Kidney glomerular epithelial cell (primary cell): ENCODE data around the gene KRTAP4-16.
"Not testable (repeated sequence)": the region's sequence is repeated elsewhere in the genome, so short reads cannot be mapped to it uniquely, and the experiment has no call there.

Experiments
- DNase-seq: peaks from one replicate; lab custom pipeline; 2025; lab: John Stamatoyannopoulos, UW

The KRTAP4-16 gene

DNA sequence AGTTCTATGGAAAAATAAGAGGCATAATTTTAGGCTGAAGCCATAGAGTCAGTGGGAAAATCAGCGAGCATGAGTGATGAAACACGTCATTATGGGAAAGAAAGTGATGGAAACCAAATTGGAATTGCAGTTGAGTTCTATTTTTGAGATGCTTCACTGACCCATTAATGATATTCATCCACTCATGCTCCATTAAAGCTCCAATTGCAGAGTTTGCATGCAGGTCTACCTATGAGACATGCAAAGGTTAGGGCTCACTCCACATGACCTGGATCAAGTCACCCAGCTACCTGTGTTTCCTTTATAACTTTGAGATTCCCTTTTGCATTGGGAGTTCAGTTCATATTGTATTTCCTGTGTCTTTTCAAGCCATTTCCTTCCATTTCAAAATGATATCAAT, 28.3 kb downstream of the KRTAP4-16 start:
- no peak for DNase-seq

DNA sequence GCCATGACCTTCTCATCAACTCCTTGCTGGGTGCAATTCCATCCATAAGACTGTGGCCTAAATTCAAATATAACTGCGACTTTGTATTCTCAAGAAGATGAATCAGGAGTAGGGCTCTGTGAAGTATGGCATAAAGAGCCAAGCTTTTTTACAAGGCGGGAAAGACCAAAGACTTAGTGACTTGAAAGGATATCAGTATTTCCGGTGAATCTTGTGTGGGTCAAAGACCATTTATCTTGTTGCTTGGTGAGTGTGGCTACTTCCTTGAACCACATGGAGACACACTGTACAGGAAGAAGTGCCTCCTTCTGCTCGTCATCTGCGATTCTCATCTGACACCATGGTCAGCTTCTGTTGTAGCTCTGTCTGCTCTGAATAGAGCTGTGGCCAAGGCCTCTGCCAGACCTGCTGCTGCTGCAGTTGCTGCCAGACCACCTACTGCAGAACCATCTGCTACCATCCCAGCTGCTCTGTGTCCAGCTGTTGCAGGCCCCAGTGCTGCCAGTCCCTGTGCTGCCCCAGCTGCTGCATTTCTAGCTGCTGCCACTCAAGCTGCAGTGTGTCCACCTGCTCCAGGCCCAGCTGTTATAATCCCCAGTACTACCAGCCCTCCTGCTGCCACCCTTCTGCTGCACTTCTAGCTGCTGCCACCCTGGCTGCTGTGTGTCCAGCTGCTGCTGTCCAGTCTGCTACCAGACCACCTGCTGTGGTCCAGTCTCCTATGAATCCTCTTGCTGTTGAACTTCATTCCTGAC, 30.2 kb downstream of the KRTAP4-16 start:
- no peak for DNase-seq

DNA sequence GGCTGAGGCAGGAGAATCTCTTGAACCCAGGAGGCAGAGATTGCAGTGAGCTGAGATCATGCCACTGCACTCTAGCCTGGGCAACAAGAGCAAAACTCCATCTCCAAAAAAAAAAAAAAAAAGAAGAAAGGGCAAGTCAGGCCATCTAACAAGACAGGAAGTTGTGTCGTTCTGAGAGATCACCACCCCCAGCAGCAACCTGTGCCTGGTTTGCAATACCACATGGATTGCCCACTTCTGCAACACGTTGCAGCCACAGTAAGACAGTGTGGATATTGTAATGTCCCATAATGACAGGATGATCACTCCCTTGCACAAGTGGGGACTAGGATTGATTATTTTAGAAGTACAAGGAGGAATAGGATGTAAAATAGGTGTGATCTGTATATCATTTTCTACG, 33.0 kb downstream of the KRTAP4-16 start:
- DNase-seq: no peak

DNA sequence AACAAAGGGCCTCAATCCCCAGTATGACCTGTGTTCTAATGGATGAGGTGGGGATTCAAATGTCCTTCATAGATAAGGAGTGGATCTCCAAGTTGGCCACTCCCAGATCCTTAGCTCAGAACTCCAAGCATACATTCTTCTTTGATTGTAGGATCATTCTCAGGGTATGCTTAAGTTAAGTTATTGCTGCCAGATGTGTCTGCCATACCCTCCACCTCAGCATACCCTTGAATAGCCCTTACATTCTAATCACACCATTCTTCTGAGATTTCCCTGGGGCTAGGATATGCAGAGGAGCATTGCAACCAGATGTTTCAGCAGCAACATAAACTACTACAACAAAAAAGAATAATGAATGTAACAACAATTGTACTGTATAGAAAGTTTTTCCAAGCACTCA, 34.7 kb downstream of the KRTAP4-16 start:
- DNase-seq: no peak

DNA sequence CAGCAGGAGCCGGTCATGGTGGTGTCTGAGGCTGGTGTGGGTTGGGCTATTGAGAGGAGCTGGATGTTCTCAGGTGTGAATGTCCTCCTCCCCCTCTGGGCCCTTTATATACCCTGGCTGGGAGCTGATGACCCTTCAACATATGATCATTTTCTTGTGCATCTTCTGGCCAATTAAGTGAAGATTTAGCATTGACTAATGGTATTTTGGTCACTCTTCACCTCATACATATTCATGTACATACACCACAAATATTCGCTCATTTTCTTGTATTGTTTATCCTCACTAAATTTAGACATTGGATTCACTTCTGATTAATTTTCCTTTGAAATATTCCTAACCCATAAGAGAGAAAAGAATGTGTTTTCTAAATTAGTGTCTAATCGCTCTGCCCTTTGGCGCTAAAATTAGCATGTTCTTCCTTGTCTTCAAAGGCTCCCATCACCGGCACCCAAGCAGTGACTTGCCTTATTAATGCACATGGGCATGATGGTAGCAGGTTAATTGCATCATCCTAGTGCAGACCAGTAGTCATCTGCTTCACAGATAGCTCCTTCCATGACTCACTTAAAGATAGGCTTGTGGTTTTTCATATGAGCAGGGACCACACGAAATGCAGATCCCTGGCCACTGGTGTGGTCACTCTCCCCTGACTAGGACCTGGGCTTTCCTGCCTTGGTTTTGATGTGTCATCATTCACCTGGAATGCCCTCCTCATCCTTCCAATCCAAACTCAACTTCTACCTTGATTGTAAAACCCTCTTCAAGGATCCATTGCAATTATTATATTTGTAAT, 36.0 kb downstream of the KRTAP4-16 start, which contains the start of gene KRTAP2-4:
Gene KRTAP2-4, minus strand, starts transcription at position 51 of the 796 bp plus-strand sequence. Its CDS starts 34 bp downstream, at position 17.
- DNase-seq: peak; percentile 91

DNA sequence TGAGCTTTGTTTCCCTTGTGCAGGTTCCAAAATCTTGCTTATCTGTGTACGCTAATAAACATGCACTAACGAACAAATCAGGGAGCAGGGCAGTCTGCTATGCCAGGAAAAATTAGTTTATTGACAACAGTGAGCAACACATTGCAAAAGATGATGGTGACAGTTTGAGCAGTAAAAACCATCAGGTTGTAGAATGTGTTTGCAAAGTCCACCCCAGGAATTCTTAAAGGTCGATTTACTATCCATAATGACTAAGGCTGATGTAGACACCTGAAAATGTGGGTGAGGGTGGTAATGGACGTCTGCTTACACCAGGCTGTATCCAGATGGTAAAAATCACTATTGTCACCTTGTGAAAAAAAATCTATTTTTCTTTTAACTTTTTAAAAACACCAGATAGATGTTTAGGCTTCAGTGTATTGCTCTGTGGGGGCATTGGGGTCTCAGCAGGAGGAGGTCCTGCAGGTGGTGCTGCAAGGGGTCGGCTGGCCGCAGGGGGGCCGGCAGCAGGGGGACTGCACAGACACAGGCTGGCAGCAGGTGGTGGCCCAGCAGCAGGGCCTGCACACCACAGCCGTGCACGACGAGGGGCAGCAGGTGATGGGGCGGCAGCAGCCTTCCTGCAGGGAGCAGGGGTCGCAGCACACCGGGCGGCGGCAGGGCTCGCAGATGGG, 36.9 kb downstream of the KRTAP4-16 start:
- not testable (repeated sequence) for DNase-seq

DNA sequence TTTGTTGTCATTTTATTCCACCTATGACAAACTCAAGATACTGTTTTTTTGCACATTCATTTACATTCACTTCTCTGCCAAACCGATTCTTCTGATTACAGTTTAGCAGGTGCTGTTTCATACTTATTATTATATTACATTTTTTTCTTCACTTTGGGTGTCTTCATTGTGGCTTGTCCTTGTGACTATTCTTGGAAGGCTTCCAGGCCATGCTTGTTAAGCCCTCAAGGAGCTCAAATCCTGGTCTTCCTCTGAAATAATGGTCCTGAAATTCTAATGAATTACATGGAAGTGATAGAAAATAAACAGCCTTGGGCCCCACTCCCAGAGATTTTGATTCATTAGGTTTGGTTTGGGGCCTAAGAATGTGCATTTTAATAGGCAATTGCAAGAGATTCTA, 37.7 kb downstream of the KRTAP4-16 start:
- no peak for DNase-seq

DNA sequence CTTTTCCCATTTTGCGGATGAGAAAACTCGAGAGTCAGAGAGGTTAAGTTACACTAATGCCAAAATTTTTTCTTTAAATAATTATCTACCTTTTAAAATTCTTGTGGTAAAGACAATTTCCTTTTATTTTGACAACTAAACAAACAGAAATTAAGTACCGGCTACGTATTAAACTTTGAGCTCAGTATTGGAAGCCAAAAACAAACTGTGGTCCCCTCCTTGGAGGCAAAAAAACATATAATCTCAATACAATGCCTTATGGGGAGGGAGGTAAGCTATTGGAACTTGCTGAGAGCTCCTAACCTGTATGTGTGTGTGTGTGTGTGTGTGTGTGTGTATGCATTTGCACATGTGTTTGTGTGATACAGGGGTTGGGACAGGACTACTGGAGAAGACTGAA, 38.6 kb downstream of the KRTAP4-16 start:
- DNase-seq: no peak

DNA sequence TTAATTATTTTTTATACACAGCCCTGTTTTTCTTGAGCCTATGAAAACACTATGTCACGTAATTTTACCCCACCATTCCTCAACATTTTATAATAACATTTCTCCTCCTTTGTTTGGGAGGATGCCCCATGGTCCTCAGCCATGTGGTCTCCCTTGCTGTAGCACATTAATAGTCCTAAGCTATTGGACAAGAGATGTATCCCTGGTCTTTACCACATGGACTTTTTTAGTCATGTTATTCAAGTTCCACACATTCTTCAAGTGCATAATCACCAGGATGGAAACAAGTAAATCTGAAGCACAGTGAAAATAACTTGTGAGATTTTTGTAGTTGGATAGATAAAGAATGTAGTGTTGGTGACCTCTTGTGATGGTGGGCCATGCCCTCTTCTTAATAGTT, 40.0 kb downstream of the KRTAP4-16 start:
- DNase-seq: peak; percentile 93

DNA sequence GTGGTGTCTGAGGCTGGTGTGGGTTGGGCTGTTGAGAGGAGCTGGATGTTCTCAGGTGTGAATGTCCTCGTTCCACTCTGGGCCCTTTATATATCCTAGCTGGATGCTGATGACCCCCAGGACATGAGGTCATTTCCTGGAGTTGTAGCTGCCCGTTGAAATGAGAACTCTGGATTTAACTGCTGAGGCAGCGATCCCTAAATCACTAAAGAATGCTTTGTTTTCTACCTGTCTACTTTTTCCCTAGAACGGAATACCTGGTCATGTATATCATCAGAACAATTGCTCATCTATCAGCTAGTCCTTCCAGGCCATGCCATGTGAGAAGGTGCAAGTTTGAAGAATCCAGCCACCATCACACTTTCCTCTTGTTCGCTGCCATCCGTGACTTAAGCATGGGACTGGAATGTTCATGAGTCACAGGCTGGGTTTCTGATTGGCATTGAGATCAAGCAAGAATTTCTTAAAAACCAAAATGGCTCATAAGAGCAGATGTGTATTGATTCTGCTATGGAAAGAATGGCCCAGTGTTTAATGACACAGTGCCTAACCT, 41.9 kb downstream of the KRTAP4-16 start, which contains the start of gene KRTAP2-3:
Gene KRTAP2-3, minus strand, starts transcription at position 63 of the 553 bp plus-strand sequence. CDS start 64 bp downstream, outside the sequence.
- peak; percentile 99 for DNase-seq

DNA sequence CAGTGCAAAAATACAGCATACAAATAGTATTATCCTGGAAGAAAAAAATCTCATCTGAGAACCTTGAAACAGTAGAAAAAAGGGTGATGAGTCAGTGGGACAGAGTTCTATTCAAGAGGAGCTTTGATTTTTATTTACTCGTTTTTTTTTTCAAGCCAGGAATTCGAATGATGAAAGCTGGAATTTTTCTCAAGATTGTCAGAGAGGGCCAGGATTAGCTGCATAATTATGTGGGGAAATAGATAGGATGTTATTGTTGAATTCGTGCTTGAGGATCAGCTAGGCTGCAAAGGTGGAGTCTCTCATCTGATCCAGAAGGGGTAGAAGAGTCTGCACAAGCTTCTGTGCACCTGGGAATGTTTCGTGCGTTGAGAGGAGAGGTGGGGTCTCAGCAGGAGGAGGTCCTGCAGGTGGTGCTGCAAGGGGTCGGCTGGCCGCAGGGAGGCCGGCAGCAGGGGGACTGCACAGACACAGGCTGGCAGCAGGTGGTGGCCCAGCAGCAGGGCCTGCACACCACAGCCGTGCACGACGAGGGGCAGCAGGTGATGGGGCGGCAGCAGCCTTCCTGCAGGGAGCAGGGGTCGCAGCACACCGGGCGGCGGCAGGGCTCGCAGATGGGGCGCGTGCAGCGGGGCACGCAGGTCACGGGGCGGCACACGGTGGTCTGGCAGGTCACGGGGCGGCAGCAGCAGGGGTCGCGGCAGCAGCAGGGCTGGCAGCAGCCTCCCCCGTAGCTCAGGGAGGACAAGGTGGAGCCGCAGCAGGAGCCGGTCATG, 42.5 kb downstream of the KRTAP4-16 start:
- DNase-seq: peak; percentile 89

DNA sequence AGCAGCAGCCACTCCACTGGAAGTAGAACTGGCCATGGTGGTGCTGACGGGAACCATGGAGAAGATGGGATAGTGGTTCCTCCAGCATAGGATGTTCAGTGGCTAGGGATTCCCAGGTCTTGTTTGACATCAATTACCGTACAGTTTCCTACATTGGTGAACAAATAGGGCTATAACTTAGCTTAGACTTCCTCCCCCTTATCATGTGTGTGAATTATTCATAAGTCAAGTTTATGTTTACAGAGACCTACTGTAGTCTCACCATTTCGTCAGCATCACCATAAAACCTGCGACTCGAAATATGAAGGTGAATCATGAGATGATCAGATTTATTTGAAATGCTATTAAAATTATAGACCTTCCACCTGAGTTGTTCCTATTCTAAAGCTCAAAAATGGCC, 43.3 kb downstream of the KRTAP4-16 start:
- DNase-seq: peak; percentile 50

DNA sequence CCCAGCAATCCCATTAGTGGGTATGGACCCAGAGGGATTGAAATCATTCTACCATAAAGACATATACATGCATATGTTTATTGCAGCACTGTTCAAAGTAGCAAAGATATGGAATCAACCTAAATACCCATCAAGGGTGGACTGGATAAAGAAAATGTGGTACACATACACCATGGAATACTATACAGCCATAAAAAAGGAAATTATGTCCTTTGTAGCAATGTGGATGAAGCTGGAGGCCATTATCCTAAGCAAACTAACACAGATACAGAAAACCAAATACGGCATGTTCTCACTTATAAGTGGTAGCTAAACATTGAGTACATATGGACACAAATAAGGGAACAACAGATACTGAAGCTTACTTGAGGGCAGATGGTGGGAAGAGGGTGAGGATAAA, 44.5 kb downstream of the KRTAP4-16 start:
- DNase-seq: no peak

DNA sequence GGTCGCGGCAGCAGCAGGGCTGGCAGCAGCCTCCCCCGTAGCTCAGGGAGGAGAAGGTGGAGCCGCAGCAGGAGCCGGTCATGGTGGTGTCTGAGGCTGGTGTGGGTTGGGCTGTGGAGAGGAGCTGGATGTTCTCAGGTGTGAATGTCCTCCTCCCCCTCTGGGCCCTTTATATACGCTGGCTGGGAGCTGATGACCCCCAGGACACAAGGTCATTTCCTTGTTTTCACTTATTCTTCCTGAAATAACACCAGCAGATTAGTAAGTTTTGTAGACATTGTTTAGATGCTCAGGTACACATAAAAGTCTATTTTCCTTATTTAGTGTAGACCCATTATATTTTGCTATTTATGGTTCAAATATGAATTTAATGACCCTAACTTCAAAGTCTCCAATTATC, 46.9 kb downstream of the KRTAP4-16 start, which contains the start of gene KRTAP2-2:
Gene KRTAP2-2, minus strand, starts transcription at position 101 of the 400 bp plus-strand sequence. Its CDS starts 19 bp downstream, at position 82.
- DNase-seq: not testable (repeated sequence)

DNA sequence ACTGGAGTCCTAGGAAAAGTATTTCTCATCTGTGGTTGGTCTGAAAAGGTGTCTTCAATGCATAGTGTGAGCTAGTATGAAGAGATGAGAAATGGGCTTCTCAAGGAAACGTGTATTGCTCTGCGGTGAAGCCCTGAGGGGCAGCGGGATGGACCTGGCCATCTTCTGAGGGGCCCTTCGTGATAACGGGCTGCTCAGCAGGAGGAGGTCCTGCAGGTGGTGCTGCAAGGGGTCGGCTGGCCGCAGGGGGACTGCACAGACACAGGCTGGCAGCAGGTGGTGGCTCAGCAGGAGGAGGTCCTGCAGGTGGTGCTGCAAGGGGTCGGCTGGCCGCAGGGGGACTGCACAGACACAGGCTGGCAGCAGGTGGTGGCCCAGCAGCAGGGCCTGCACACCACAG, 47.5 kb downstream of the KRTAP4-16 start:
- not testable (repeated sequence) for DNase-seq

DNA sequence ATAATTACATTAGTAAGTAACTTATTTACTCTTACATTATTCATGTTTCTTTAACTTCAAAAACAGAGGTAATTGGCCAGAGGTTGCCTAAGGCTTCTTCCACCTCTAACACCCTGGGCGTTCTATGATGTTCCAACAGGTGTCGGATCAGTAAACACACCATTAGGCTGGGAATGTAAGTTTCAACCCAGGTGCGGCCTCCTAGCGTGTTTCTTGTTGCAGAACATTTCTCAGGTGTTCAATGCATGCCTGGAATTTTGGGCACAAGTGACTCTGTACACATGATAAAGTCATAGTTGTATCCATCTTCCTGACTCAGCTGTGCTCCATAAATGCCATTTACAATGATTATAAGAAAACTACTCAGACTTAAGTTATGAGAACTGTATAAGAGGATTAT, 48.0 kb downstream of the KRTAP4-16 start:
- no peak for DNase-seq

DNA sequence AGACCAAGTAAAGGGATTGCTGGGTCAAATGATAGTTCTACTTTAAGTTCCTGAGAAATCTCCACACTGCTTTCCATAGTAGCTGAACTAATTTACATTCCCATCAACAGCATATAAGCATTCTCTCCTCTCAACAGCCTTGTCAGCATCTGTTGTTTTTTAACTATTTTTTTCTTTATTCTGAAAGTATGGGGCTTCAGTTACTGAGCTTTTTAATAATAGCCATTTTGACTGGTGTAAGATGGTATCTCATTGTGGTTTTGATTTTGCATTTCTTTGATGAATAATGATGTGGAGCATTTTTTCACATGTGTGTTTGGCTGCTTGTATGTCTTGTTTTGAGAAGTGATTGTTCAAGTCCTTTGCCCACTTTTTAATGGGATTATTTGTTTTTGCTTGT, 49.4 kb downstream of the KRTAP4-16 start:
- DNase-seq: no peak
